HG03469 (cell line): Measurements from ENCODE around the gene KCNH3.
"Not testable (repeated sequence)": the region's sequence is repeated elsewhere in the genome, so short reads cannot be mapped to it uniquely, and the experiment has no call there.

Experiments used
- ATAC-seq: cut with Tn5 transposase; IDR thresholded peaks from one replicate; pipeline ENCODE4 v1.9.1; 2021; ENCODE audit warnings: mild to moderate bottlenecking, moderate library complexity, moderate number of reproducible peaks; ENCODE audit not compliant: unreplicated experiment

KCNH3 gene

GRCh38 chr12:49582850-49583249 is 44.0 kb downstream of the KCNH3 start:
- no peak for ATAC-seq

DNA sequence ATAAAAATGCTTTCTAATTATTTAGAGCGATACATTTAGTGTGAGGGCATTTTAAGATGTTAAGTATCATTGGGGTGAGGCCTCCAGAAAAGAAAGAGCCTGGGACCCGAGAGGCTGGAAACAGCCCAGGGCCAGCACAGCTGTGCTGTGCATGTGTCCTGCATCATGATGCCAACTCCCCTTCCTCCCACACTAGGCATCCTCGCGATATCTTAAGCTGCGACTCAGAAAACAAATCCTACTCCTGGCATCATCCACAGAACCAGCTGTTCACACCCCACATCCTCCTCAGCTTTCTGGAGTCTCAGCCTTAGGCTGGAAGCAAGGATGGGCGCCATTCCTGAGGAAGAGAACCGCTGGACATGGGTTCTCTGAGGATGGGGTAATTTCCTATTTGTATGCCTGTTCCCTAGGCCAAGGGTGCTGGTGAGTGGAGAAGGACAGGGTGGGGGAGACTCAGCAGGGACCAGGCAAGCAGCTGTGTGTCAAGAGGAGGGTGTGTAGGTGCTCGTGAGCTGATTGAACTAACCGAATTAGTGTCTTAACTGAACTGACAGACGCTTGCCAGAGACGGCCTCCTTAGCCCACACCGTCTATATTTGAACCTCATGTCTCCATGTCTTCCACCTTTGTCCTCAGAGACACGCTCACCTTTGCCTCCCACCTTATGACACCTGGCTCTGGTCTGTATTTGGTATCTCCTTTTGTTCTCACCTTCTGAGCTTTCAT is 44.7 kb downstream of the KCNH3 start:
- no peak for ATAC-seq

GRCh38 chr12:49584591-49584990 is 45.8 kb downstream of the KCNH3 start:
- ATAC-seq, result no peak

DNA sequence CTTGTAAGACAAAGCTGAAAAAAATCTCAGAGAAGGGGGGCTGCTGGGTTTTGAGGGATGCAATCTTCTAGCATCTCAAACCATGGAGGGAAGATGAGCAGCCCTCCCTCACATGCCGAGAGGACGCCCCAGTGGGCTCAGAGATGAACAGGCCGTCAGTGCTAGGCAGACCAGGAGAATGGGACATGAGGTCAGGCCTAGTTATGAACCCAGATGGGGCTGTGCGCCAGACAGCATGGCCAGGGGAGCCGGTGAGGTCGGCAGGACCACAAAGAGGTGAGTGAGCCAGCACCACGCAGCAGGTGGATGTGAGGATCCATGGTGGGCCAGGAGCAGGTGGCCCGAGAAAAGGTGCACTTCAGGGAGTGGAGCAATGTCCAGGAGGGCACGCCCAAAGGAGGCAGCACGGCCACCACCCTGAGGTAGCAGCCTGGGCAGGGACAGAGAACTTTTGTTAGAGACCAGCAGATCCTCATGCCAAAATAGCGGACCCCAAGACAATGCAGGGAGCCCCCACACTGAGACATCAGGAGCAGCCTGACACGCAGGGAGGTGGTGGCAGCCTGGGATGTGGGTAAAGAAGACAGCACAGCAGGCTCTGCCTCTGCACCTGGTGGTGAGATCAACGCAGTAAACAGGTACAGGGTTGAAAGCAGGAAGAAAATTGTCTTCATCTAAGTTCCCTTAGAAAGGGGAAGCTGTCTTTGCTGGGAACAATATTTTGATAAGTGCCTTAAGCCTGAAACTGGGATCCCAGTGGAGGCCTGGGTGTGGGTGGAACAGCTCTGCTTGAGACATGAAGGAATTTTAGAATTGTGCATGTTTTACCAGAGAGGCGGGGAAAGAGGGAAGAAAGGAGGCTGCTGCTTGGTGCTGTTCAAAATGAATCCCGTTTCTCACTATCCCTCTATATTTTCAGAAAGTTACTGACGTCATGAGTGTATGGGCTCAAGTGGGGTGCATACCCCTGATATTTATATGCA is 46.9 kb downstream of the KCNH3 start:
- no peak for ATAC-seq

DNA sequence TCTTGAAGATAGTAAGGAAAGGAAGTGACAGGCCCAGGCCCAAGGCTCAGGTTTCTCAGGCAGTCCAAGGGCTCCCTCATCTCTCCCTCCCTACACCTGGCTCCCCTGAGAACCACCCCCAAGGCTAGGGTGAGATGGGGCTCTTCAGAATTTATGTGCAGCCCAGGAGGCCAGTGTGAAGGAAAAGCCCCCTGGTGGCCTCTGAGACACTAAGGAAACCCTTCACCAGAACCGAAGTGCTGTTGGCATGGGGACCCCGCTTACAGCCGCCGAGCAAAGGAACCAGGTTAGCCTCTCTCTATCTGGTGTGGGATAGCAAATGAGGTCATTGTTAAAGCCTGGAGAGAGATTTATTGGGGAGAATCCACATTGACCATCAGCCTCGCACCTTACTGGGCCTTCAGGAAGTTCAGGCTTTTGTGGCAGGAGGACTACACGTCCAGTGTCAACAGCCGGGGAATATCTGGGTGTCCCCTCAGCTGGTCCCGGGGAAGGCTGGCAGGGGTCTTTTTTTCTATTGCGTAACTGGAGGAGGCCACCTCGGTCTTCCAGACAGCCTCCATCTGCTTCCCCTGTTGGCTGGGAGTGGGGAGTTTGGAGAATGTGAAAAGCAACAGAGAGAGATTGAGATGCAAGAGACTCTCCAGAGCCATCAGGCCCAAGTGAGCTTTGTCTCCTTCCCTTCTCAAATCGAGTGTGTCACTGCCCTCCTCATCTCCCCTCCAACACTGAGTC is 48.5 kb downstream of the KCNH3 start:
- no peak for ATAC-seq

GRCh38 chr12:49588281-49588680 is 49.5 kb downstream of the KCNH3 start:
- ATAC-seq, result no peak

DNA sequence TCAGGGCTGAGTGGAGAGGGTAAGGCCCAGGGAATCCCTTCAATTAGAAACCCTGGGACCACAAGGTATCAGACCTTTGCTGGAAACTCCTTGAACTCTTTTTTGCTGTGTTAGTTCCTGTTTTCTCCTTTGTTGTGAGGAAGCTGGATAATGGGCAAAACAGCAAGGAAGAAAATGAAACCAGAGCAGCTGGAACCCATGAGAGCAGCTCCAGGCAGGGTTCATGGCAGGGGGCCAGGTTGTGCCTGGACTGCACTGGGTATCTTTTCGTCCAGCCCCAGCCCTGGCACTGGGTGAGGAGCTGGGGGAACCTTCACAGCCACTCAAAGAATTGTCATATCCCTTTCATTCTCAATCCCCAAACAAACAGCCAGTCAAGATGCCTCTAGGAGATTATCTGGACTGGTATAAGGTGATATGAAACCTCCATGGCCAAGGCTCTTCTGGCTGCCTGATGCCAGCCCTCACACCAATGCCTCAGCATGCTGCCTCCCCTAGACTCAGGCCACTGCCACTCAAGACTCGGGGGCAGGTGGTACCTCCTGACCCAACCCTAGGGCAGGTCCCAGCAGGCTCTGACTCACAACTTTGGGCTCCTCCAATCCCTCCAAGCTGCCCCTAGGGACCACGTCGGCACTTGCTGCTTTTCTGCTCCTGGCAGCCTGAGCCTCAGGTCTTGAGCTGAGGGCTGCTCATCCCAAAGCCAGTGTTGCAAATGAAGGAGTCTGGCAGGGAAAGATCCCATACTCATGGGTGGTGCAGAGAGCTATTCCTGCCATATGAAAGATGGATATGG is 50.1 kb downstream of the KCNH3 start:
- no peak for ATAC-seq

- no peak for ATAC-seq
These were observed 59.7 kb downstream of the KCNH3 start for GRCh38 chr12:49598527-49598926.

DNA sequence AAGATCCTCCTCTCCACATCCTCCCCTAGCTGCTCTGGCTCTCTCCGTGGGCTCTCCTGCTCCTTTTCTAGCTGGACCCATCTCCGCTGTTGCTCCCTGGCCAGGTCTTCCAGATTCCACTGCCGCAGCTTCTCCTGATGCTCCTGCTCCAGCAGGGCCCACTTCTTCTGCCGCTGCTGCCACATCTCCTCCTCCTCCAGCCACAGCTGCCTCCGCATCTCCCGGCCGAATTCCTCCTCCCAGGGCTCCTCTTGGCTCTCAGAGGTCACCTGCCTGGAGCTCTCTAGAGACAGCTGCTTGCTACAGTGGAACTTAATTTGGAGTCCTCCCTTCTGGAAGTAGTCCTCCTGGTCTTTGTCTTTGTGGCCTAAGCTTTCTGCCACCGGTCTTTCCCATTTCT is 61.1 kb downstream of the KCNH3 start:
- no peak for ATAC-seq

- no peak for ATAC-seq
These were observed 64.9 kb downstream of the KCNH3 start for GRCh38 chr12:49603721-49604120.

DNA sequence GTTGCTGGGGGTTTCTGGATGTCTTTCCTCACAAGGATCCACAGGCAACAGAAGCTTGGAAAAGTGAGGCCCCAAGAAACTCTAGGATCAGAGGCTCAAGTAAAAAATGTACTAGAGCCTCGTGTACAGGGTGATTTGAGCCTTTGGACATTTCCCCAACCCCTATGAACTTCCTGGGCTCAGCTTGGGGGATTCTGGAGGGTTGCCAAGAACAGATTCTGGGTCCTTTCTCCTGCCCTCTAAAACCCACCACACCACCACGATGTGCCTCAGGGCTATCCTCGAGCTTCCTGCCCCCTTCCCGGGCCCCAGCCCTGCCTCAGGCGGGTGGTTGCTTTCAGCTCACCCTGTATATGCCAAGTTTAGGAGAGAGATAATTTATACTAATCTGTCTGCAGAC is 66.0 kb downstream of the KCNH3 start:
- no peak for ATAC-seq

DNA sequence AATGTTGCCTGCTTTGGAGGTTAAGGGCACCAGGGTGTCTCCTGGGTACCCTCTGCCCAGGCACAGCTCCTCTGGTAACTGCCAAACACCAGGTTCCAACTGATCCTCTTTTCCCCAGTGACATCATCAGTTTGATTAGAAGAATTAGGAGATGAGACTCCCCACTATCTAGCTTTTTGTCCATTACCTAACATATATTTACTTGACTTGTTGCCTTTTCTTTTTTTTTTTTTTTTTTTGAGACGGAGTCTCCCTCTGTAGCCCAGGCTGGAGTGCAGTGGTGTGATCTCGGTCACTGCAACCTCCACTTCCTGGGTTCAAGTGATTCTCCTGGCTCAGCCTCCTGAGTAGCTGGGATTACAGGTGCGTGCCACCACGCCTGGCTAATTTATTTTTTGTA is 66.7 kb downstream of the KCNH3 start, which contains the start of gene FAM186B:
FAM186B (minus strand) TSS at position 101 of the 400 bp plus-strand sequence. CDS start 162 bp downstream, outside the sequence.
- ATAC-seq, result not testable (repeated sequence)
